Esophagus squamous epithelium (tissue), 5 donors: ENCODE measurements around the gene FOXP4. TPM values are rescaled to one million over a fixed set of nuclear protein-coding genes. Genes with fewer than 3 reads are reported as not detected.

ENCODE experiments used
- DNase-seq: peaks from one replicate; lab custom pipeline; 2025; lab: John Stamatoyannopoulos, UW
- H3K27ac ChIP-seq, 4 donors: fragments of 200-600 bp; sonication (generic); one replicate each; pipeline ENCODE4 v1.5.1; 2016 to 2019; ENCODE audit warnings: mild to moderate bottlenecking in 1 of 4
- H3K27me3 ChIP-seq, 4 donors: fragments of 200-600 bp; sonication (generic); 1 replicate in 3 of 4; 2 replicates in 1 of 4; pipeline versions ENCODE4 v1.5.1 to v1.6.0; 2017 to 2021; ENCODE audit warnings: antibody characterized with exemption in 1 of 4
- H3K36me3 ChIP-seq, 3 donors: fragments of 200-600 bp; sonication (generic); one replicate each; pipeline ENCODE4 v1.5.1; 2016 to 2019
- H3K4me1 ChIP-seq, 3 donors: fragments of 200-600 bp; sonication (generic); one replicate each; pipeline ENCODE4 v1.5.1; 2017 to 2019
- H3K4me3 ChIP-seq, 4 donors: fragments of 200-600 bp; sonication (generic); 1 replicate in 3 of 4; 2 replicates in 1 of 4; pipeline ENCODE4 v1.5.1; 2016 to 2019; ENCODE audit warnings: mild to moderate bottlenecking in 2 of 4, moderate library complexity in 1 of 4
- H3K9me3 ChIP-seq, 3 donors: fragments of 200-600 bp; sonication (generic); one replicate each; pipeline ENCODE4 v1.5.1; 2016 to 2019
- POLR2A ChIP-seq, 4 donors: fragments of 450-650 bp; IDR thresholded peaks; one replicate each; pipeline ENCODE4 v1.6.1; 2017; ENCODE audit warnings: antibody characterized with exemption in 4 of 4, mild to moderate bottlenecking in 4 of 4, moderate library complexity in 3 of 4
- WGBS, 2 donors: methylation state at CpG; one replicate each; pipeline ENCODE4 v1.1.5; 2018; 5-methylcytosine and 5-hydroxymethylcytosine counted together
- intact Hi-C: fragments of 100-400 bp; cut with DNase I; formaldehyde crosslinking; loops from one replicate; pipeline ENCODE4 v1.15.0; 2022
- total RNA-seq, 4 donors: library from RNA; depleted of rRNA; stranded (reverse); fragments of >200 nt; gene quantifications; one replicate each; pipeline ENCODE4 v1.1.0, GENCODE V29; 2016
- TF ChIP-seq, protein P1 (sequence below), 6 experiments: fragments of 450-650 bp in 4 of 6; fragments of 200-600 bp in 2 of 6; sonication (generic) in 2 of 6; IDR thresholded peaks; one replicate each; pipeline ENCODE4 v1.5.1; 2016 to 2019; ENCODE audit warnings: antibody characterized with exemption in 6 of 6, mild to moderate bottlenecking in 4 of 6, moderate library complexity in 4 of 6
- donor health status: DM: yes; HTN: yes; CAD: no.

FOXP4 gene
- total RNA-seq, 4 donors from 2014 or later = 2.2 to 10.3 (median 6.8) TPM

- intact Hi-C loops = no loop called here
- Histone ChIP-seq H3K27ac (peak overlapping the region; percentile 47 to 80 (median 64)), H3K4me3 (no peak overlapping the region), H3K4me1 (peaks cover 40 to 80% (median 49%) of the 10 kb centered on the region in 3 donors), H3K9me3 (no peaks in the 10 kb centered on the region), H3K36me3 (peaks cover 0 to 11% (median 0%) of the 10 kb centered on the region in 3 donors), H3K27me3 (no peaks in the 10 kb centered on the region)
- 16 to 34% methylated on average over 9 of the region's 10 CpGs for WGBS, 2 donors
- TF ChIP-seq POLR2A (IDR thresholded peaks at IDR 0.05) = no peak
- TF ChIP-seq, protein P1, sequence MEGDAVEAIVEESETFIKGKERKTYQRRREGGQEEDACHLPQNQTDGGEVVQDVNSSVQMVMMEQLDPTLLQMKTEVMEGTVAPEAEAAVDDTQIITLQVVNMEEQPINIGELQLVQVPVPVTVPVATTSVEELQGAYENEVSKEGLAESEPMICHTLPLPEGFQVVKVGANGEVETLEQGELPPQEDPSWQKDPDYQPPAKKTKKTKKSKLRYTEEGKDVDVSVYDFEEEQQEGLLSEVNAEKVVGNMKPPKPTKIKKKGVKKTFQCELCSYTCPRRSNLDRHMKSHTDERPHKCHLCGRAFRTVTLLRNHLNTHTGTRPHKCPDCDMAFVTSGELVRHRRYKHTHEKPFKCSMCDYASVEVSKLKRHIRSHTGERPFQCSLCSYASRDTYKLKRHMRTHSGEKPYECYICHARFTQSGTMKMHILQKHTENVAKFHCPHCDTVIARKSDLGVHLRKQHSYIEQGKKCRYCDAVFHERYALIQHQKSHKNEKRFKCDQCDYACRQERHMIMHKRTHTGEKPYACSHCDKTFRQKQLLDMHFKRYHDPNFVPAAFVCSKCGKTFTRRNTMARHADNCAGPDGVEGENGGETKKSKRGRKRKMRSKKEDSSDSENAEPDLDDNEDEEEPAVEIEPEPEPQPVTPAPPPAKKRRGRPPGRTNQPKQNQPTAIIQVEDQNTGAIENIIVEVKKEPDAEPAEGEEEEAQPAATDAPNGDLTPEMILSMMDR (IDR thresholded peaks at IDR 0.05) = no peak
- no peak for DNase-seq
Measured at GRCh38 chr6:41578217-41579087, 32.3 kb downstream of the FOXP4 start.

DNA sequence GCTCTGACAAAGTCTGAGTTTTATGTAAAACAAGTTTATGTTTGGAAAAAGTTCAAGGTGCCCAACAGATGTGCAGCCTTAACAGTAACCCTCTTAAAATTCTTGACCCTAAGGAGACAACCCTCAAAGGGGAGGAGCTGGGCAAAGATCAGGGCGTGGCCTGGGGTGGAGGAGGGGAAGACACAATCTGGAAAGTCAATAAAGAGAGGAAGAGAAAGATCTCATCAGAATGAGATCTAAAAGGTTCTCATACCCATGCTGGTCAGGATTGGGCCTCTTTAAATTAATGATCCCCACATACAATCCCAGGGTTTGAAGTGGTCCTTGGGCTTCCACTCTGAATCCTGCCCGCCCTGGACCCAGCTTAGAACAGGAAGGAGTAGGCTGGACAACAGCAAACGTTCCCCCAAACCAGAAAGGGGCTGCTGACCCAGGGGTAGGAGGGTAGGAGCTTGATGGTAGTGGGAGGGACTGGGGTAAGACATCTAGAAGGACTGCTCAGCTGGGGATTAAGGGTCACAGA lies 33.0 kb downstream of the FOXP4 start:
- no peak overlapping the region for H3K4me3 ChIP-seq
- no peaks in the 10 kb centered on the region for H3K27me3 ChIP-seq
- TF ChIP-seq POLR2A (IDR thresholded peaks at IDR 0.05) = no peak
- TF ChIP-seq, protein P1 (IDR thresholded peaks at IDR 0.05) = no peak
- H3K27ac ChIP-seq = peak overlapping the region in 3 of 4 donors; percentile 59 to 80 (median 68)
- peaks cover 0 to 4% (median 0%) of the 10 kb centered on the region in 3 donors for H3K36me3 ChIP-seq
- WGBS, 2 donors = 54 to 55% methylated on average over 3 of the region's 3 CpGs
- peaks cover 41 to 87% (median 56%) of the 10 kb centered on the region in 3 donors for H3K4me1 ChIP-seq
- no peak for DNase-seq
- intact Hi-C loops = no loop called here
- H3K9me3 ChIP-seq = no peaks in the 10 kb centered on the region

DNA sequence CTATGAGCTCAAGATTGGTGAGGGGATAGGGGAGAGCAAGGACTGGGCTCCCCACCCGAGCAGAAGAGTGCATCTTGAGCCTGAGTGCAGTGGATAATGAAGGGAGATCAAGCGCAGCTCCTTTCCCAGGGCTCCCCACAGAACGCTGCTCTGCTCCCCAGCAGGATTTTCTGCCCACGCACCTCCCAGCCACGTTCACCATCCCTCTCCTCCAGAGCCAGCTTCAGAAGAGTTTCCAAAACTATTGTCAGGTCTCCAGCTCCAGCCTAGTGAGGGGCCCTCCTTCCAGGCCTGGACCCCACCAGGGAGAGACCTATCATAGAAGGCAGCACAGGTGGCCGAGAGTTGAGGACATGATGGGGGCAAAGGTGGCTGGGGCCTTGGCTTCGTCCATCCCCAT lies 34.5 kb downstream of the FOXP4 start:
- peaks cover 41 to 97% (median 66%) of the 10 kb centered on the region in 3 donors for H3K4me1 ChIP-seq
- no peak overlapping the region for H3K27ac ChIP-seq
- no peaks in the 10 kb centered on the region for H3K27me3 ChIP-seq
- peaks cover 0 to 11% (median 0%) of the 10 kb centered on the region in 3 donors for H3K36me3 ChIP-seq
- no peak for DNase-seq
- H3K9me3 ChIP-seq = no peaks in the 10 kb centered on the region
- TF ChIP-seq, protein P1 (IDR thresholded peaks at IDR 0.05) = no peak
- no peak for TF ChIP-seq POLR2A (IDR thresholded peaks at IDR 0.05)
- no peak overlapping the region for H3K4me3 ChIP-seq
- intact Hi-C loops = no loop called here
- WGBS, 2 donors = 86 to 88% methylated on average over 5 to 6 of the region's 7 CpGs

- no peaks in the 10 kb centered on the region for H3K9me3 ChIP-seq
- no peak for DNase-seq
- H3K4me1 ChIP-seq = peaks cover 38 to 97% (median 66%) of the 10 kb centered on the region in 3 donors
- no peaks in the 10 kb centered on the region for H3K27me3 ChIP-seq
- H3K36me3 ChIP-seq = peaks cover 0 to 15% (median 0%) of the 10 kb centered on the region in 3 donors
- TF ChIP-seq POLR2A (IDR thresholded peaks at IDR 0.05) = no peak
- TF ChIP-seq, protein P1 (IDR thresholded peaks at IDR 0.05) = no peak
- 34 to 40% methylated on average over 7 to 8 of the region's 12 CpGs for WGBS, 2 donors
- no peak overlapping the region for H3K4me3 ChIP-seq
- peak overlapping the region in 1 of 4 donors; percentile 44 for H3K27ac ChIP-seq
- intact Hi-C loops = no loop called here
Measured at GRCh38 chr6:41581381-41581991, 35.3 kb downstream of the FOXP4 start.
